Endothelial cell of umbilical vein (primary cell): ENCODE data around the gene PPIE. TPM values are rescaled to one million over a fixed set of nuclear protein-coding genes. Genes with fewer than 3 reads are reported as not detected.

Experiments
- BruUV-seq: library from RNA; stranded (reverse); fragments of 400-500 nt; replicated peaks from 2 replicates; lab custom pipeline; 2021; lab: Mats Ljungman, UMichigan
- CTCF ChIA-PET: fragments of 300-600, 350-600 bp; sonication (Branson Sonifier 250); formaldehyde crosslinking; loops from one replicate; lab custom pipeline; 2021; ENCODE audit warnings: antibody characterized with exemption, inconsistent platforms; lab: Charles Lee
- POLR2A ChIA-PET: fragments of 300-600, 350-600 bp; sonication (Branson Sonifier 250); formaldehyde crosslinking; loops from one replicate; lab custom pipeline; 2021; ENCODE audit warnings: antibody characterized with exemption, inconsistent platforms; lab: Charles Lee
- DNase-seq: peaks from one replicate; pipeline ENCODE4 v3.0.0-alpha.2; 2011; ENCODE audit warnings: low read depth, low spot score
- FAIRE-seq: peaks from 2 replicates; lab custom pipeline; 2011; peaks lifted over from hg19 to GRCh38; lab: Jason Lieb, UNC
- H2AFZ ChIP-seq: 2 replicates; pipeline ENCODE4 v1.6.0; 2012; ENCODE audit warnings: low read depth, low read length, control low read depth, inconsistent platforms
- H3K27ac ChIP-seq: 2 replicates; pipeline ENCODE4 v1.5.1; 2011; ENCODE audit warnings: low read depth, mild to moderate bottlenecking, control low read depth, low read length, moderate library complexity; ENCODE audit not compliant: insufficient read depth
- H3K27me3 ChIP-seq, 2 experiments: 2 replicates each; pipeline versions ENCODE4 v1.6.0 to v1.6.1; 2011; ENCODE audit warnings: low read length in 2 of 2, mixed read lengths in 1 of 2; ENCODE audit not compliant: control insufficient read depth in 2 of 2, insufficient read depth in 2 of 2
- H3K36me3 ChIP-seq, 2 experiments: 2 replicates in 1 of 2; 3 replicates in 1 of 2; pipeline ENCODE4 v1.5.1; 2011; ENCODE audit warnings: low read length in 2 of 2, mild to moderate bottlenecking in 1 of 2, moderate library complexity in 1 of 2; ENCODE audit not compliant: control insufficient read depth in 2 of 2, insufficient read depth in 2 of 2; ENCODE audit errors: extremely low read depth in 1 of 2
- H3K4me1 ChIP-seq: 3 replicates; pipeline ENCODE4 v1.5.1; 2011; ENCODE audit warnings: mild to moderate bottlenecking, low read length; ENCODE audit not compliant: control insufficient read depth, insufficient read depth; ENCODE audit errors: extremely low read depth
- H3K4me2 ChIP-seq: 2 replicates; pipeline ENCODE4 v1.6.1; 2011; ENCODE audit warnings: low read length, control low read depth, mixed read lengths; ENCODE audit not compliant: insufficient read depth
- H3K4me3 ChIP-seq, 3 experiments: fragments of 200-600 bp in 1 of 3; sonication (generic), shearing (Covaris generic) in 1 of 3; replicated peaks in 1 of 3; 2 replicates each; pipeline ENCODE4 v1.5.1; 2011 to 2016; ENCODE audit warnings: control low read depth in 3 of 3, low read length in 3 of 3, mild to moderate bottlenecking in 2 of 3, inconsistent platforms in 1 of 3, low read depth in 1 of 3, moderate library complexity in 1 of 3; ENCODE audit not compliant: insufficient read depth in 1 of 3
- H3K79me2 ChIP-seq: 2 replicates; pipeline ENCODE4 v1.6.0; 2012; ENCODE audit warnings: low read length, inconsistent platforms; ENCODE audit not compliant: control insufficient read depth, insufficient read depth
- H3K9ac ChIP-seq: replicated peaks from 2 replicates; pipeline ENCODE3; 2011; ENCODE audit warnings: low read length, control low read depth; ENCODE audit not compliant: insufficient read depth; ENCODE audit errors: extremely low read depth
- H3K9me1 ChIP-seq: replicated peaks from 3 replicates; pipeline ENCODE4 v1.6.0; 2011; ENCODE audit warnings: mild to moderate bottlenecking, low read length; ENCODE audit not compliant: control insufficient read depth, insufficient read depth; ENCODE audit errors: extremely low read depth
- H3K9me3 ChIP-seq: replicated peaks from 2 replicates; pipeline ENCODE4 v1.5.1; 2012; ENCODE audit warnings: low read length, inconsistent platforms; ENCODE audit not compliant: control insufficient read depth, insufficient read depth
- H4K20me1 ChIP-seq: replicated peaks from 2 replicates; pipeline ENCODE3; 2011; ENCODE audit warnings: mild to moderate bottlenecking, low read length; ENCODE audit not compliant: control insufficient read depth, insufficient read depth; ENCODE audit errors: extremely low read depth
- CTCF ChIP-seq, 2 donors: IDR thresholded peaks; 1 replicate in 1 of 2; 2 replicates in 1 of 2; pipeline ENCODE4 v1.5.1; 2011; ENCODE audit warnings: low read length in 2 of 2, mild to moderate bottlenecking in 2 of 2, moderate library complexity in 2 of 2, control low read depth in 1 of 2, inconsistent platforms in 1 of 2, low read depth in 1 of 2; ENCODE audit not compliant: insufficient read depth in 1 of 2; ENCODE audit errors: extremely low read depth in 1 of 2
- EZH2 ChIP-seq: IDR thresholded peaks from 2 replicates; pipeline ENCODE4 v1.6.1; 2012; ENCODE audit warnings: borderline replicate concordance, low read depth, mild to moderate bottlenecking, moderate library complexity, low read length, inconsistent platforms; ENCODE audit not compliant: severe bottlenecking
- FOS ChIP-seq: IDR thresholded peaks from 2 replicates; pipeline ENCODE4 v1.6.1; 2011; ENCODE audit warnings: mild to moderate bottlenecking, low read length, moderate library complexity, borderline replicate concordance; ENCODE audit not compliant: insufficient read depth
- GATA2 ChIP-seq: IDR thresholded peaks from 2 replicates; pipeline ENCODE4 v1.7.0; 2011; ENCODE audit warnings: low read depth, mild to moderate bottlenecking, moderate library complexity, mixed read lengths, low read length; ENCODE audit not compliant: insufficient read length, insufficient read depth
- JUN ChIP-seq: IDR thresholded peaks from 2 replicates; pipeline ENCODE4 v1.6.1; 2011; ENCODE audit warnings: borderline replicate concordance, low read depth; ENCODE audit not compliant: insufficient read length, insufficient read depth
- MAX ChIP-seq: IDR thresholded peaks from 2 replicates; pipeline ENCODE4 v1.6.1; 2011; ENCODE audit not compliant: insufficient read depth, insufficient read length
- MYC ChIP-seq: IDR thresholded peaks from one replicate; pipeline ENCODE4 v1.6.1; 2011; ENCODE audit warnings: mild to moderate bottlenecking, low read depth, low read length
- POLR2A ChIP-seq: IDR thresholded peaks from 2 replicates; pipeline ENCODE4 v1.6.1; 2012; ENCODE audit warnings: low read depth, mild to moderate bottlenecking, control low read depth, low read length
- POLR2AphosphoS5 ChIP-seq: IDR thresholded peaks from 2 replicates; pipeline ENCODE4 v1.6.1; 2012; ENCODE audit warnings: low read depth, mild to moderate bottlenecking, control low read depth, low read length, moderate library complexity; ENCODE audit not compliant: insufficient read depth
- dilution Hi-C: fragments of 300-500 bp; cut with MboI; formaldehyde crosslinking; loops from one replicate; pipeline ENCODE4 v1.15.0; 2019; ENCODE audit warnings: low sequenced_read_pairs; ENCODE audit not compliant: extremely low pct_ligation_motif_present
- intact Hi-C: fragments of 100-400 bp; cut with micrococcal nuclease; formaldehyde crosslinking; loops from one replicate; pipeline ENCODE4 v1.10.0; 2022
- polyA plus RNA-seq, 4 experiments: library from polyadenylated mRNA; depleted of rRNA in 3 of 4; stranded (reverse) in 3 of 4; unstranded in 1 of 4; fragments of >200 nt; gene quantifications; 2 replicates each; pipeline versions ENCODE4 v1.2.1 to v1.2.3, GENCODE V29; 2011 to 2012; ENCODE audit warnings: missing spikeins in 1 of 4
- total RNA-seq: library from RNA; stranded (reverse); gene quantifications from 2 replicates; pipeline ENCODE4 v1.2.3, GENCODE V29; 2021

The PPIE gene
- total and polyA plus RNA-seq, 2 donors (not counting 3 experiments of a cell fraction or from before 2014, with no cell fraction given) = 44.4 to 74.9 TPM

GRCh38 chr1:39696448-39696847 lies 42.2 kb upstream of the PPIE start:
- dilution Hi-C loops = no loop called here
- peaks cover 56 to 59% of the 10 kb centered on the region in 2 experiments for H3K27me3 ChIP-seq
- TF ChIP-seq CTCF (IDR thresholded peaks at IDR 0.05; ENCODE audit: extremely low read depth in 1 of 2, insufficient read depth in 1 of 2, low read depth in 1 of 2, low read length in 2 of 2) (no peak), MAX (no peak), EZH2 (no peak), POLR2AphosphoS5 (no peak), MYC (no peak), POLR2A (no peak), JUN (no peak), FOS (no peak), GATA2 (no peak)

More at GRCh38 chr1:39696448-39696847, 42.2 kb upstream of the PPIE start:
- intact Hi-C loops = no loop called here
- H3K9me3 ChIP-seq = no peaks in the 10 kb centered on the region
- H3K4me1 ChIP-seq = no peaks in the 10 kb centered on the region
- ChIA-PET POLR2A (no interaction called here), CTCF (interaction anchor here (0.7 to 2.3 kb wide), 2 partner anchors 84 to 90 kb away, joined by 3 to 8 read pairs; no protein-coding TSS in a partner anchor)
- no peaks in the 10 kb centered on the region for H3K36me3 ChIP-seq
- H3K4me3 ChIP-seq = no peak overlapping the region
- no peak overlapping the region for H3K9ac ChIP-seq
- H3K4me2 ChIP-seq = no peak overlapping the region
- no peaks in the 10 kb centered on the region for H3K79me2 ChIP-seq
- H3K9me1 ChIP-seq = no peaks in the 10 kb centered on the region
- no peak for FAIRE-seq
- H2AFZ ChIP-seq = no peak overlapping the region
- DNase-seq = no peak
- no peak overlapping the region for H3K27ac ChIP-seq
- BruUV-seq = no TSS peak
- H4K20me1 ChIP-seq = no peaks in the 10 kb centered on the region
